ENCODE measurements around the gene CAMTA1.

Gene CAMTA1

DNA sequence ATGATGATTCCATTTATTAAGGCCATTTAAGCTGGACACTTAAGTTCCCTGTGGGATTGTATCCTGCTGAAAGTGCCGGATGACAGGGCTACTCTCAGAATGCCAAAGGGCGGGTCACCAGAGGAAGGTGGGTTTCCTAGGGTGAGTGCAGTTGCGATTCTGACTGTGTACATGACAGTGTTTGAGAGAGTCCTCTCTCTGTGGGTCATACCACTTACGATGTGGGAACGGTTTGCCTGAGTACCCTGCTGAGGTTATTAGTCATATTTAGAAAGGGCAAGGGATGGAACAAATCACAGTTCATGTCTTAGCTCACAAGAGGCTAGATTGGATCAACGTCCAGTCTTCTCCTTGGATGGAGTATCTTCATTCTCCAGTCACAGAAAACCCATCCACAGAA, 461.9 kb downstream of the CAMTA1 start:
- 95 to 96% methylated on average over 6 of the region's 6 CpGs for WGBS, 2 experiments
- Histone ChIP-seq H3K4me3 (ENCODE audit: insufficient read depth, low read depth, low read length) (no peak overlapping the region), H3K27ac (ENCODE audit: insufficient read depth, low read depth, low read length, poor library complexity, severe bottlenecking) (no peak overlapping the region), H3K36me3 (ENCODE audit: control insufficient read depth, insufficient read depth, low read length) (no peaks in the 10 kb centered on the region), H3K9me3 (ENCODE audit: control insufficient read depth, low read length) (no peaks in the 10 kb centered on the region), H3K4me1 (ENCODE audit: control insufficient read depth, insufficient read depth, low read length) (peaks cover 16% of the 10 kb centered on the region), H3K27me3 (ENCODE audit: control insufficient read depth, insufficient read depth, low read length, poor library complexity, severe bottlenecking) (no peaks in the 10 kb centered on the region)

- Histone ChIP-seq H3K36me3 (ENCODE audit: control insufficient read depth, insufficient read depth, low read length) (no peaks in the 10 kb centered on the region), H3K9me3 (ENCODE audit: control insufficient read depth, low read length) (no peaks in the 10 kb centered on the region), H3K4me3 (ENCODE audit: insufficient read depth, low read depth, low read length) (no peak overlapping the region), H3K27ac (ENCODE audit: insufficient read depth, low read depth, low read length, poor library complexity, severe bottlenecking) (no peak overlapping the region), H3K4me1 (ENCODE audit: control insufficient read depth, insufficient read depth, low read length) (peaks cover 22% of the 10 kb centered on the region), H3K27me3 (ENCODE audit: control insufficient read depth, insufficient read depth, low read length, poor library complexity, severe bottlenecking) (no peaks in the 10 kb centered on the region)
- 84 to 86% methylated on average over 22 of the region's 22 CpGs for WGBS, 2 experiments
These were observed 462.7 kb downstream of the CAMTA1 start for GRCh38 chr1:7247791-7248548.

DNA sequence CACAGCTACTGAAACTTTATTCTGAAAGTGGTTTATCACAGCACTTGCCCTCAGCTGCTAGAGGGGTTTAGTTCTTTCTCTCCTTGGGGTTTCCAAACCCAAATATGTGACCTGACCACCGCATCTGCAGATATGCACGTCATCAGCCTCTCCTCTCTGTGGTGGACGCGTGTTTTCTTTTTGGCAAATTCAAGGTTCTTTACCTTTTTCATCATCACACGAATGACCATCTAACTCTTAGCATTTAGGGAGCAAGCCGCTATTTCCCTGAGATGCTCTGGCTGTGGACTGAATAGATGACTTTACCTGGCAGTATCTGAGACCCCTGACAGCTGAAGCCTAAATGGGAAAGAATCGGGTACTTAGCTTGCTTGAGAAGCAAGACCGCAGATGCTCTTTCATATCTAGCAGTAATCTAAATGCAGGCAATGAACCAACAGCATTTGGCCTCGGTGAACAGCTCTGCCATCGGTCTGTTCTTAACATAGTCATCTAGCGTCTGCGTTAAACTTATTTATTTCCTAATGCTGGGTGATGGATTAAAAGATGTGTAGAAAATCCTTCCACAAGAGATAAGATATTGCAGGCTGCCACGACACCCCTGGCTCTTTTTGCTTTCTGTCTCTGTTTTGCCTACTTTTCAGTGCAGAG, 463.4 kb downstream of the CAMTA1 start:
- Histone ChIP-seq H3K36me3 (ENCODE audit: control insufficient read depth, insufficient read depth, low read length) (no peaks in the 10 kb centered on the region), H3K4me1 (ENCODE audit: control insufficient read depth, insufficient read depth, low read length) (peaks cover 24% of the 10 kb centered on the region), H3K27me3 (ENCODE audit: control insufficient read depth, insufficient read depth, low read length, poor library complexity, severe bottlenecking) (no peaks in the 10 kb centered on the region), H3K27ac (ENCODE audit: insufficient read depth, low read depth, low read length, poor library complexity, severe bottlenecking) (no peak overlapping the region), H3K9me3 (ENCODE audit: control insufficient read depth, low read length) (no peaks in the 10 kb centered on the region), H3K4me3 (ENCODE audit: insufficient read depth, low read depth, low read length) (no peak overlapping the region)
- WGBS, 2 experiments = 96% methylated on average over 13 of the region's 13 CpGs

GRCh38 chr1:7249516-7249915, 464.3 kb downstream of the CAMTA1 start:
- Histone ChIP-seq H3K27me3 (ENCODE audit: control insufficient read depth, insufficient read depth, low read length, poor library complexity, severe bottlenecking) (no peaks in the 10 kb centered on the region), H3K4me1 (ENCODE audit: control insufficient read depth, insufficient read depth, low read length) (peaks cover 24% of the 10 kb centered on the region), H3K4me3 (ENCODE audit: insufficient read depth, low read depth, low read length) (no peak overlapping the region), H3K36me3 (ENCODE audit: control insufficient read depth, insufficient read depth, low read length) (no peaks in the 10 kb centered on the region), H3K9me3 (ENCODE audit: control insufficient read depth, low read length) (no peaks in the 10 kb centered on the region), H3K27ac (ENCODE audit: insufficient read depth, low read depth, low read length, poor library complexity, severe bottlenecking) (no peak overlapping the region)
- 93 to 94% methylated on average over 3 of the region's 3 CpGs for WGBS, 2 experiments

DNA sequence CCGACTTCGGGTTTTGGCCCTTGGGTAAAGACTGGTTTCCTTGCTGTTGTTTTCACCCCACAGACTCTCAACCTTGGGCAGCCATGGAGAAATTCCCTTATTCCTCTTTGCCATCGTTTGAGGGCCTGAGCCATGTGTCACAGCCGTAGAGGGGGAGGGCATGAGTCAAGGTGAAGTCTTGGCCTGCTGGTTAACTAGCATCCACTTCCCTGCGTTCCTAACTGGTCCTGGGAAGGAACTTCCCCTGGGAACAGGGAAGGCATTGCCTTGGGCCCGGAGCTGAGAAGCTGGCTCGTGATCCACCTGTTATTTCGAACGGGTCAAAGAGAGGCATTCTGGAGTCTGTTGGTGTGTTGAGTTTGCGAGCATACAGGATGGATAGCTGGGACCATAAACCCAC, 464.9 kb downstream of the CAMTA1 start:
- no peak overlapping the region for H3K4me3 ChIP-seq (ENCODE audit: insufficient read depth, low read depth, low read length)
- H3K4me1 ChIP-seq (ENCODE audit: control insufficient read depth, insufficient read depth, low read length) = peaks cover 24% of the 10 kb centered on the region
- no peaks in the 10 kb centered on the region for H3K9me3 ChIP-seq (ENCODE audit: control insufficient read depth, low read length)
- no peak overlapping the region for H3K27ac ChIP-seq (ENCODE audit: insufficient read depth, low read depth, low read length, poor library complexity, severe bottlenecking)
- no peaks in the 10 kb centered on the region for H3K36me3 ChIP-seq (ENCODE audit: control insufficient read depth, insufficient read depth, low read length)
- H3K27me3 ChIP-seq (ENCODE audit: control insufficient read depth, insufficient read depth, low read length, poor library complexity, severe bottlenecking) = no peaks in the 10 kb centered on the region
- 92 to 94% methylated on average over 10 of the region's 10 CpGs for WGBS, 2 experiments

- Histone ChIP-seq H3K4me3 (ENCODE audit: insufficient read depth, low read depth, low read length) (no peak overlapping the region), H3K36me3 (ENCODE audit: control insufficient read depth, insufficient read depth, low read length) (no peaks in the 10 kb centered on the region), H3K27me3 (ENCODE audit: control insufficient read depth, insufficient read depth, low read length, poor library complexity, severe bottlenecking) (no peaks in the 10 kb centered on the region), H3K9me3 (ENCODE audit: control insufficient read depth, low read length) (no peaks in the 10 kb centered on the region), H3K27ac (ENCODE audit: insufficient read depth, low read depth, low read length, poor library complexity, severe bottlenecking) (no peak overlapping the region), H3K4me1 (ENCODE audit: control insufficient read depth, insufficient read depth, low read length) (peaks cover 19% of the 10 kb centered on the region)
- WGBS, 2 experiments = 87 to 92% methylated on average over 21 to 22 of the region's 22 CpGs
These were observed 465.6 kb downstream of the CAMTA1 start for GRCh38 chr1:7250597-7251453.

- WGBS, 2 experiments = 94 to 95% methylated on average over 10 of the region's 10 CpGs
- Histone ChIP-seq H3K36me3 (ENCODE audit: control insufficient read depth, insufficient read depth, low read length) (no peaks in the 10 kb centered on the region), H3K27ac (ENCODE audit: insufficient read depth, low read depth, low read length, poor library complexity, severe bottlenecking) (no peak overlapping the region), H3K9me3 (ENCODE audit: control insufficient read depth, low read length) (no peaks in the 10 kb centered on the region), H3K4me3 (ENCODE audit: insufficient read depth, low read depth, low read length) (no peak overlapping the region), H3K27me3 (ENCODE audit: control insufficient read depth, insufficient read depth, low read length, poor library complexity, severe bottlenecking) (no peaks in the 10 kb centered on the region), H3K4me1 (ENCODE audit: control insufficient read depth, insufficient read depth, low read length) (peaks cover 19% of the 10 kb centered on the region)
These were observed 466.2 kb downstream of the CAMTA1 start for GRCh38 chr1:7251454-7251800.

DNA sequence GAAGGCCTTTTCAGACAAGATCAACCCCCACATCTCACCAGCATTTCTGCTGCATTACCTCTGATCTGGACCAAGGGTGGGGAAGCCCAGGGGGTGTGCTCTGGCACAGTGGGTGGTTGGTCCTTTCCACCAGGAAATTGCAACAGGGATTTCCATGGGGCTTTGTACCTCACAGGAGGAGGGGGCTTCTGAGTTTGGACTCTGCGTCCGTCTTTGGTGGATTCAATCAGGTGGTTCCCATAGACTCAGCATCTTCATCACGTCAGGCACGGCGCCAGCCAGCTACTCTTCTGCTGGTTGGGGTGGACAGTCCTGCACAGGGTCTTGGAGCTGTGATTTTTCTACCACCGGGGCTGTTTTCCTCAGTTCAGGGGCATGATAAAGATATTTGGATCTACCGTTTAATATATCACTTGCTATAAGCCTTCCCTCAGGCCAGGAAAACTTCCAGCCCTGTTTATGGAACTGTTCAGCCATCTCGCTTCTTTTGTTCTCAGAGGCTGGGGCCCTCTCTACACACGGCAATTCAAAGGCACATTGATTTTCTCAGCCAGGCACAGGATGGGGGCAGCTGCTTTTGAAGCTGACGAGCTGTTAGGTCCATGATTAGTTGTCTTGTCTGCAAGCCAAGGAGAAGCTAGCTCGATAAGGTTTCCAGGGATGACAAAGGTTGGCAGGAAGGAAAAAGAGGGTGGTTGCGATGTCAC, 467.3 kb downstream of the CAMTA1 start:
- Histone ChIP-seq H3K4me1 (ENCODE audit: control insufficient read depth, insufficient read depth, low read length) (peaks cover 29% of the 10 kb centered on the region), H3K27ac (ENCODE audit: insufficient read depth, low read depth, low read length, poor library complexity, severe bottlenecking) (no peak overlapping the region), H3K4me3 (ENCODE audit: insufficient read depth, low read depth, low read length) (no peak overlapping the region), H3K9me3 (ENCODE audit: control insufficient read depth, low read length) (no peaks in the 10 kb centered on the region), H3K27me3 (ENCODE audit: control insufficient read depth, insufficient read depth, low read length, poor library complexity, severe bottlenecking) (no peaks in the 10 kb centered on the region), H3K36me3 (ENCODE audit: control insufficient read depth, insufficient read depth, low read length) (no peaks in the 10 kb centered on the region)
- WGBS, 2 experiments = 83 to 84% methylated on average over 12 of the region's 12 CpGs

GRCh38 chr1:7253118-7253480, 467.8 kb downstream of the CAMTA1 start:
- H3K27ac ChIP-seq (ENCODE audit: insufficient read depth, low read depth, low read length, poor library complexity, severe bottlenecking) = no peak overlapping the region

More at GRCh38 chr1:7253118-7253480, 467.8 kb downstream of the CAMTA1 start:
- Histone ChIP-seq H3K9me3 (ENCODE audit: control insufficient read depth, low read length) (no peaks in the 10 kb centered on the region), H3K4me3 (ENCODE audit: insufficient read depth, low read depth, low read length) (no peak overlapping the region), H3K36me3 (ENCODE audit: control insufficient read depth, insufficient read depth, low read length) (no peaks in the 10 kb centered on the region), H3K27me3 (ENCODE audit: control insufficient read depth, insufficient read depth, low read length, poor library complexity, severe bottlenecking) (no peaks in the 10 kb centered on the region), H3K4me1 (ENCODE audit: control insufficient read depth, insufficient read depth, low read length) (peaks cover 28% of the 10 kb centered on the region)
- WGBS, 2 experiments = 95 to 97% methylated on average over 4 of the region's 4 CpGs
